HG02973 (cell line): ENCODE measurements around the gene DEK.
"Not testable (repeated sequence)": the region's sequence is repeated elsewhere in the genome, so short reads cannot be mapped to it uniquely, and the experiment has no call there.

ENCODE experiments used
- ATAC-seq: cut with Tn5 transposase; IDR thresholded peaks from one replicate; pipeline ENCODE4 v1.9.1; 2021; ENCODE audit warnings: moderate library complexity; ENCODE audit not compliant: unreplicated experiment

Gene DEK

DNA sequence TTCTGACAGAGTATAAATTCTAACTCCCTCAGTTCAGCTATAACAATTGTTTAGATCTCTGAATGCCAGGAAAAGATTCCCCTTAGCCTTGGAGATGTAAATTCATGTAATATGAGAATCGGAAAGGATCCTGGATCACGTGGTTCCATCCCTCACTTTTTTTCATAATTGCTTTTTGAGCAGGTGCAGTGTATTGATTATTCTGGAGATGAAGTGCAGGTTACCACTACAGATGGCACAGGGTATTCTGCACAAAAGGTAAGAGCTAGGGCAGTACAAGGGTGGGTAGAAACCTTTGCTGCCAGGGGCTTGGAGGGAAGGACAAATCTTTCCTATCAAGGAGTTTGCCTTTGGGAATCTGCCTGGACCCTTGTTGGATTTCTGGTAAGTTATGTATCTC, 56.4 kb downstream of the DEK start:
- ATAC-seq, result no peak

DNA sequence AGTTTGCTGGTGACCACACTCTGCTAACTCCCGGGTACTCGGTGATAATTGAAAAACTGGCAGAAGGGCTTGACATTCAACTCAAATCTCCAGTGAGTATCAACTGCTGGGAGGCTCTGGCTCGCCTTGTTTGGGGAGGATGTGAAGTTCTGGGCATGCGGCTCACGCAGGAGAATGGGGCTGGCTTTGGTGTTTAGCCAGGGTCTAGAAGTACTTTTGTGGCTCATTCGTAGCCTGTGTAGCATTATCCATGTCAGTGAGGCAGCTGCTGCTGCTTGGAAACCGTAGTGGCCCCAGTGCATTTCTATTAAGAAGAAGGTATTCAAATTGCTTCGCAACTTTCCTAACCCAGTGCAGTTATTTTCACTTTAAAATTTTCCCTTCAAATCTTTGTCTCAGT, 56.9 kb downstream of the DEK start:
- ATAC-seq, result no peak

DNA sequence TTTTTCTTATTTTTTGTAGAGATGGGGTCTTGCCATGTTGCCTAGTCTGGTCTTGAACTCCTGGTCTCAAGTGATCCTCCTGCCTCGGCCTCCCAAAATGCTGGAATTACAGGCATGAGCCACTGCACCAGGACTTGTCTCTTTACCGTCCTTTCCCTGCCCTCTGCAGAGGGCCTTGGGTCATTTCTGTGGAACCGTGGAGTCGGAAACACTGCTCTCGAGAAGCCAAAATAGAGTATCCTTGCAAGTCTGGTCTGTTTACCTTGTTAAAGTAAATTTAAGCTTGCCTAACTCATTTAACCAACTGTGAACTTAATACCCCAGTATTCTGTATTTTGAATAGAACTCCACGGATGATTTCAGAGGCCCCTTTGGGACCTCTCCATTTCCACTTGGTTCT, 57.7 kb downstream of the DEK start:
- ATAC-seq, result no peak

DNA sequence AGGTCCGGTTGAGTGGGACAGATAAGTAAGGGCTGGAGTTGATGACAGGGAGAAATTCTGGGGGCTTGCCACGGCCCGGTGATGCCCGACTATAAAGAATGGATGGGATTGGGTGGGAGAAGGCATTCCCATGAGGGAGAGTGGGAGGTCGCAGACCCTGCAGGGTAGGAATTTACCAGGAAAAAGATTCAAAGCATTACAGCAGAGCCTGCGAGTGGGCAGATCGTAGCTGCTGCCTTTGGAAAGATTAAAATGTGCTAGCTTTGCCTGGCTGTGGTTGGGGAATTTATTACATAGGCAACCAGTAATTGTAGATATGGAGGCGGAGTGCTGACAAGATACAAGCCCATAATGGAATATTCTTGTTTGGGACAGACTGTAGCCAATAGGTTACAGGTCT, 59.6 kb downstream of the DEK start:
- ATAC-seq, result no peak

DNA sequence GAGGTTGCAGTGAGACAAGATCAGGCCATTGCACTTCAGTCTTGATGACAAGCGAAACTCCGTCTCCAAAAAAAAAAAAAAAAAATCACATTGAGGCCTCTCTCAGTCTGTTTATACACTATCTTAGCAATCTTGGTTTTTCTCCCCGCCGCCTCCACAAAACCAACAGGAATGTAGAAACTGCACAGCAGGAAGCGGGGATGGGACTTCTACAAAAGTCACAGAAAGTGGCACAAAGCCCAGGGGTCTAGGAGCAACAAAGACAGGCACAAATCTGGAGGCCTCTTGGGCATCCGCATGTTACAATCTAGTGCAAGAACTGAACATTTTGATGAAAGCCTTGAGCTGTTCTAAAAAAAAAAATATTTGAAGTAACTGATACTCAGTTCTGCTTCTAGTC, 60.5 kb downstream of the DEK start:
- no peak for ATAC-seq

DNA sequence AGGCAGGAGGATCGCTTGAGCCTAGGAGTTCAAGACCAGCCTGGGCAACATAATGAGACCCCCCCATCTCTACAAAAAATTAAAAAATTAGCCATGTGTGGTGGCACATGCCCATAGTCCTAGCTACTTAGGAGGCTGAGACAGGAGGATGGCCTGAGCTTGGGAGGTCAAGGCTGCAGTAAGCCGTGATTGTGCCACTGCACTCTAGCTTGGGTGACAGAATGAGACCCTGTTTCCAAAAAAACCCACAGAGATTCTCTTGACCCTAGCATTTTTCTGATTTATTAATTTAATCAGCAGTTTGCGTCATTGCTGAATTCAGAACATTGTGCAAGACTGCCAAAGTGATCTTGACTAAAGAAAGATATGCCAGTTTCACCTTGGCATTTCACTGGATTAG, 72.3 kb downstream of the DEK start:
- no peak for ATAC-seq

DNA sequence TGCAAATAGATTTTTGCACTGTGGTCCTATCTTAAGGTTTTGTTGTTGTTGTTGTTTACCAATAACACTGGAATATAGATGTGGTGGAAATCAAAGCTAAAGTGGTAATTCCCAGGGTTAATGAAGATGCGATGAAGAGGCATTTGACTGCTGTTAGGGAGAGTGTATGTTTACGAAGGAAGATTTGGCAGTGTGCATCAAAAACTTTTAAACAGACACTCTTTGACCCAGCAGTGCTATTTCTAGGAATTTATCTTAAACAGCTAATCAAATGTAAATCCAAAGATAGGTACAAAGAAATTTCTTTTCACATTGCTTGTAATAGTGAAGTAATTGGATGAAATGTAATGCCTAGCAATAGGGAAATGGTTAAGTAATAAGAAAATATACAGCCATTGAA, 75.1 kb downstream of the DEK start:
- ATAC-seq, result no peak

DNA sequence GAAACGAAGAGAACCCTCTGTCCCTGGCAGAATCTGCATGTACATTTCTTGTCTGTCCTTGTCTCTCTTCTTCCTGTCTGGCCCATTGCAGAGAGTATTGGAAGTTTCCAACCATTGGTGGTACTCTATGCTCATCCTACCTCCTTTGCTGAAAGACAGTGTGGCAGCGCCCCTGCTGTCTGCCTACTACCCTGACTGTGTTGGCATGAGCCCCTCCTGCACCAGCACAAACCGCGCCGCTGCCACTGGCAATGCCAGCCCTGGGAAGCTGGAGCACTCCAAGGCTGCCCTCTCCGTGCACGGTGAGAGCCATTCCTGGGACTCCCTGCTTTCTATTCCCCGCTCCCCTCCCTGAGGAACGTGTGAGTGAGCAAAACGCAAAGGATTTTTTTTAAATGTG, 76.6 kb downstream of the DEK start:
- no peak for ATAC-seq

DNA sequence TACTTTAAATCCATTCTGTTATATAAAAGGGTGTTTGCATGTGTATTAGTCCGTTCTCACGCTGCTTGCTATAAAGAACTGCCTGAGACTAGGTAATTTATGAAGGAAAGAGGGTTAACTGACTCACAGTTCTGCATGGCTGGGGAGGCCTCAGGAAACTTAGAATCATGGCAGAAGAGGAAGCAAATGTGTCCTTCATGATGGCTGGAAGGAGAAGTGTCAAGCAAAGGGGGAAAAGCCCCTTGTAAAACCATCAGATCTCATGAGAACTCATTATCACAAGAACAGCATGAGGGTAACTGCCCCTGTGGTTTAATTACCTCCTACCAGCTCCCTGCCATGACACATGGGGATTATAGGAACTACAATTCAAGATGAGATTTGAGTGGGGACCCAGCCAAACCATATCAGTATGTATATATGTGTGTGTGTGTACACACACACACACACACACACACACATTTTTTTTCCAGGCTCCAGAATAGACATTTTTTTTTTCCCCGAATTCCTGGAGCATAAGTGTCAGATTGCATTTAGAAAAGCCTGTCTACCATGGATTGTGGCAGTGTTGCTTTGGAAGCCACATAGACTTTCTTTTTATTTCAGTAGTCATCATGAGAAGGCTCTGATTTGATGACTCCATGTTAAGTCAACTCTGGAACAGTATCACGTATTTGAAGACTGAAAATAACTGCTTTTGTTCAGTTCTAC, 77.6 kb downstream of the DEK start:
- ATAC-seq, result no peak

DNA sequence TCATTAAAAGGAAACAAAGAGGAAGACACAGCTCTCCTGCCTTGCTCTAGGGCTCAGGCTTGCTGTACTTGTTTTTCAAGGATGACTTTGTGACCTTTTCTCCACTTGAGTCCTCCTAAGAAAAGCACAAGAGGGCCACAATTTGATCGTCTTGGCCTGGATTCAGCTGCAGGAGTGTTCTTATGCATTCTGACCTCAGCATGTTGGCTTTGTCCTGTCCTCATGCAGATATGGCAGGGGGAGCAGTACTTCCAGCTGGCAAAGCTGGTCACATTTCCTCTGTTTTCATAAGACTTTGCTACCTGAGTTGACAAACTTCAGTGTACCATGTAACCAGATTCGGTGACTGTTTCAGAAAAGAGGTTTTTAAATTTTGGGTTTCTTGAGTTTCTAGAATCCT, 78.3 kb downstream of the DEK start:
- no peak for ATAC-seq

DNA sequence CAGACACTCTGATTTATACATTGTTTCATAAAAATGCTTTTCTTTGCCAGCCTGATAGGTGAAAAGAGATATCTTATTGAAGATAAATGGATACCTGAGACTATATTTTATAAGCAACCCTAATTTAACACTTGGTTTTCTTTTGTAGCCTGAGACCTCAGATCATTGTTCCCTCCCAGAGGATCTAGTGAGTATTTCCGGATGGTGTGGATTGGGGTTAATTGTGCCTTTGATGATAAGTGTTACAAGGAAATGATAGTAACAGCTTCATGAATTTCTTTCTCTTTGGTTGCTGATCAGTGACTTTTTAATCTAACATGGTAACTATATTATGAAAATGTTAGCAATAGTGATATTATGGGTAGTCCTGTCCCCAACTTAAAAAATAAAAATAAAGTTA, 78.7 kb downstream of the DEK start:
- ATAC-seq, result no peak

DNA sequence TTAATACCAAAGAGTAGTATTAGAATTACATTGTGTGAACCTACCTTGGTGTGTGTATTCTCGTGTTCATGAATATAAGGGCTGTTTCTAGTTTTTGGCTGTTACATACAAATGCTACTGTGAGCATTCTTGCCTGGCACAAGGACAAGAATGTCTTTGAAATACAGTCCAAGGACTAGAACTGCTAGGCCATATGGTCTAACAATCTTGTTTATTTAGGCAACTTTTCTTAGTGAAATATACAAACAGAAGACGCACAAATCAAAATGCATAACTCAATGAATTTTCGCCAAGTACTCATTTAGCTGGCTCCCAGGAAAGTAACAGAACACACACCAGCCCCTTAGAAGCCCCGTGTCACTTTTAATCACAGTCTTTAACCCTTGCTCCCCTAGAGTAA, 80.6 kb downstream of the DEK start:
- ATAC-seq, result no peak

DNA sequence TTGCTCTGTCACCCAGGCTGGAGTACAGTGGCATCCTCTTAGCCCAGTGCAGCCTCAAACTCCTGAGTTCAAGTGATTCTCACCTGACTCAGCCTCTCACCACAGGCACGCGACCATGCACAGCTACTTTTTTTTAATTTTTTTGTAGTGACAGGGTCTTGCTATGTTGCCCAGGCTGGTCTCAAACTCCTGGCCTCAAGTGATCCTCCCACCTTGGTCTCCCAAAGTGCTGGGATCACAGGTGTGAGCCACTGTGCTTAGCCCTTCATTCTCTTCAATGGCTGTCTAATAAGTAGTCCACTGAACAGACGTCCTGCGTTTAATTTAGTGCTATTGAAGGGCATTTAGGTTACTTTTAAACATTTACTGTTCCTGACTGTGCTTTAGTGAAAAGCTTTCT, 81.8 kb downstream of the DEK start:
- ATAC-seq, result no peak

DNA sequence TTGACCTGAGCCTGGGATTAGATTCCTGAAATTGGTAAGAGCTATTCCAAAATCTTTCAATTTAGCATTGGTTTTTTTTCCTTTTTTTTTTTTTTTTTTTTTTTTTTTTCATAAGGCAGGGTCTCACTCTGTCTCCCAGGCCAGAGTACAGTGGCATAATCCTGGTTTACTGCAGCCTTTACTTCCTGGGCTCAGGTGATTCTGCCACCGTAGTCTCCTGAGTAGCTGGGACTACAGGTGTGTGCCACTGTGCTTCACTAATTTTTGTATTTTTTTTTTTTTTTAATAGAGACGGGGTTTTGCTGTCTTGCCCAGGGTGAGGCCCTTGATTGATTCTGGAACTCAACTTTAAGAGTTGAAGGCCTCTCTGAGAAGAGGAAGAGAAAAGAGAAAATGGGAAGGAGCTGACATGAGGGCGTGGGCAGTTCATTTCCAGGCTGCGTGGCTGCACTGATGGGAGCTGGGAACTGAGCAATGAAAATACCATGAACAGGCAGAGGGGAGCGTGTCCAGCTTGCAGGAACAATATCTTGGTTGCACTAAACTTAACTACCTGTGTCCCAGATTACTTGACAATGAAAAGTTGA, 84.5 kb downstream of the DEK start:
- no peak for ATAC-seq

DNA sequence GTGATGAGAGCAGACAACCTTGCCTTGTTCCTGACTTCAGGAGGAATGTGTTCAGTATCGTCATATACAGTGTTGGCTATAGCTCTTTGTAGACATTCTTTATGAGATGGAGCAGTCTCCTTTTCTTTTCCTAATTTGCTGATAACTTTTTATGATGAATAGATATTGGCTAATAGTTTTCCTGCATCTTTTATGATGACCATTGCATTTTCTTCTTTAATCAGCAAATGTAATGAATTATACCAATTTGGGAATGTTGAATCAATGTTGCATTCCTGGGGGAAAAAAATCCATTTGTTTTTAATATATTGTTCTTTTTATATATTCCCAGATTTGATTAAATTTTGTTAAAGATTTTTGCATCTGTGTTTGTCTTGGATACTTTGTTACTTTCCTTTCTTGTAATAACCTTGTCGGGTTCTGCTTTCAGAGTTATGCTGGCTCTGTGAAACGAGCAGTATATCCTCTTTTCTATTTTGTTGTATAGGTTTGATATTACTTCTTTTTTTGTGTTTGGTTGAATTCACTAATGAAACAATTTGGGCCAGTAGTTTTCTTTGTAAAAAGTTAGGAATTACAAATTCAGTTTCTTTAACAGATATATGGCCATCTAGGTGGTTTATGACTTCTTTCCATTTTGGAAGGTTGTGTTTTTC, 85.2 kb downstream of the DEK start:
- ATAC-seq, result no peak

DNA sequence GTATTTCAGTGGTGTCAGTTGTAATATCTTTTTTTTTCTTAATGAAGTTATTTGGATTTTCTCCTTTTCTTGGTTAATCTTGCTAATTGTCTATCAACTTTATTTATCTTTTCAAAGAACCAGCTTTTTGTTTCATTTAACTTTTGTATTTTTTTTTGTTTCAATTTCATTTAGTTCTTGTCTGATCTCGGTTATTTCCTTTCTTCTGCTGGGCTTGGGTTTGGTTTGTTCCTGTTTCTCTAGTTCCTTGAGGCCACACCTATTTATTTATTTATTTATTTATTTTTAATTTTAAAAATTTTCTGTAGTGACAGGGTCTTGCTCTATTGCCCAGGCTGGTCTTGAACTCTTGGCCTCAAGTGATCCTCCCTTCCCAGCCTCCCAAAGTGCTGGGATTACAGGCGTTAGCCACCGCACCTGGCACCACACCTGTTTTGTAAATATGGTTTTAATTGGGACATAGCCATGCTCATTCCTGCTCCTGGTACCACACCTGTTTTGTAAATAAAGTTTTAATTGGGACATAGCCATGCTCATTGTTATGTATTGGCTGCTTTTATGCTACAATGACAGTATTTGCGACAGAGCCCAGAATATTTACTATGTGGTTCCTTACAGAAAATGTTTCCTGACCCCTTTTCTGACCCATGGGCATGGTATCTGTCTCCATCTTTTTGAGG, 86.9 kb downstream of the DEK start:
- ATAC-seq, result no peak

DNA sequence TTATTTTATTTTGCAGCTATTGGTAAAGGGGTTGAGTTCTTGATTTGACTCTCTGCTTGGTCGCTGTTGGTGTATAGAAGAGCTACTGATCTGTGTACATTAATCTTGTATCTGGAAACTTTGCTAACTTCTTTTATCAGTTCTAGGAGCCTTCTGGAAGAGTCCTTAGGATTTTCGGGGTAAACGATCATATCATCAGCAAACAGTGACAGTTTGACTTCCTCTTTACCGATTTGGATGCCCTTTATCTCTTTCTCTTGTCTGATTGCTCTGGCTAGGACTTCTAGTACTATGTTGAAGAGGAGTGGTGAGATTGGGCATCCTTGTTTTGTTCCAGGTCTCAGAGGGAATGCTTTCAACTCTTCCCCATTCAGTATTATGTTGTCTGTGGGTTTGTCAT, 88.1 kb downstream of the DEK start:
- ATAC-seq, result not testable (repeated sequence)
